HepG2 (cell line): ENCODE data around the gene TM9SF4. TPM values are rescaled to one million over a fixed set of nuclear protein-coding genes. Genes with fewer than 3 reads are reported as not detected.

ENCODE experiments used
- AHDC1 ChIP-seq: sonication (generic); formaldehyde crosslinking; IDR thresholded peaks from 2 replicates; pipeline ENCODE4 v1.5.1; 2020; ENCODE audit warnings: mild to moderate bottlenecking, missing genetic modification reagents, borderline replicate concordance
- AHR ChIP-seq: IDR thresholded peaks from 2 replicates; pipeline ENCODE4 v1.6.1; 2018; ENCODE audit warnings: missing genetic modification reagents, missing compliant biosample characterization
- CAMTA2 ChIP-seq: sonication (generic); formaldehyde crosslinking; IDR thresholded peaks from 2 replicates; pipeline ENCODE4 v1.4.0; 2020; ENCODE audit warnings: mild to moderate bottlenecking, missing genetic modification reagents, borderline replicate concordance
- CSRNP2 ChIP-seq: sonication (generic); formaldehyde crosslinking; conservative IDR thresholded peaks from 2 replicates; pipeline ENCODE4 v1.8.0; 2022; ENCODE audit warnings: low read depth, missing genetic modification reagents
- FOXO1 ChIP-seq: sonication (generic); formaldehyde crosslinking; IDR thresholded peaks from 2 replicates; pipeline ENCODE4 v1.4.0; 2020; ENCODE audit warnings: missing genetic modification reagents
- HIC2 ChIP-seq: sonication (generic); formaldehyde crosslinking; IDR thresholded peaks from 2 replicates; pipeline ENCODE4 v1.9.0; 2022; ENCODE audit warnings: low read depth, missing genetic modification reagents
- NKX3-1 ChIP-seq: sonication (generic); formaldehyde crosslinking; IDR thresholded peaks from 2 replicates; pipeline ENCODE4 v1.5.0; 2020; ENCODE audit warnings: missing genetic modification reagents
- NRL ChIP-seq: sonication (generic); formaldehyde crosslinking; IDR thresholded peaks from 2 replicates; pipeline ENCODE4 v1.5.0; 2020; ENCODE audit warnings: missing genetic modification reagents, mild to moderate bottlenecking, moderate library complexity, borderline replicate concordance
- PPARG ChIP-seq: conservative IDR thresholded peaks from 2 replicates; pipeline ENCODE4 v1.6.1; 2016; ENCODE audit warnings: missing biosample characterization, missing genetic modification reagents
- RAD21 ChIP-seq: fragments of 450-650 bp; formaldehyde crosslinking; IDR thresholded peaks from 2 replicates; pipeline ENCODE4 v1.5.0; 2020; ENCODE audit warnings: mild to moderate bottlenecking
- SP2 ChIP-seq: sonication (generic); formaldehyde crosslinking; IDR thresholded peaks from 2 replicates; pipeline ENCODE4 v1.5.1; 2020; ENCODE audit warnings: mild to moderate bottlenecking, missing genetic modification reagents
- ZNF33A ChIP-seq: sonication (generic); formaldehyde crosslinking; IDR thresholded peaks from 2 replicates; pipeline ENCODE4 v1.5.1; 2020; ENCODE audit warnings: missing genetic modification reagents, mild to moderate bottlenecking, moderate library complexity, borderline replicate concordance
- ZNF33B ChIP-seq: sonication (generic); formaldehyde crosslinking; IDR thresholded peaks from 2 replicates; pipeline ENCODE4 v1.5.1; 2020; ENCODE audit warnings: mild to moderate bottlenecking, missing genetic modification reagents
- ZNF430 ChIP-seq: sonication (generic); formaldehyde crosslinking; IDR thresholded peaks from 2 replicates; pipeline ENCODE4 v1.9.0; 2021; ENCODE audit warnings: mild to moderate bottlenecking, missing genetic modification reagents
- ZNF550 ChIP-seq: sonication (generic); formaldehyde crosslinking; IDR thresholded peaks from 2 replicates; pipeline ENCODE4 v1.4.0; 2020; ENCODE audit warnings: mild to moderate bottlenecking, missing genetic modification reagents, borderline replicate concordance
- ZNF598 ChIP-seq: sonication (generic); formaldehyde crosslinking; IDR thresholded peaks from 2 replicates; pipeline ENCODE4 v1.5.1; 2020; ENCODE audit warnings: mild to moderate bottlenecking, missing genetic modification reagents, borderline replicate concordance
- polyA plus RNA-seq, 8 experiments: library from polyadenylated mRNA; depleted of rRNA in 3 of 8; stranded (reverse) in 7 of 8; unstranded in 1 of 8; fragments of >200 nt; fragmentation: Illumina TruSeq in 4 of 8; extraction: Trizol in 4 of 8; gene quantifications; 2 replicates each; pipeline versions ENCODE4 v1.2.1 to v1.2.3, GENCODE V29; 2011 to 2016; ENCODE audit warnings: low read depth in 4 of 8, missing spikeins in 1 of 8, mixed read lengths in 1 of 8; ENCODE audit not compliant: insufficient read depth in 1 of 8
- total RNA-seq, 5 experiments: library from RNA; depleted of rRNA; stranded (reverse); fragments of >200 nt; fragmentation: Illumina TruSeq; extraction: Trizol; gene quantifications; 2 replicates each; pipeline ENCODE4 v1.2.3, GENCODE V29; 2016; ENCODE audit warnings: low read depth in 1 of 5
- TF ChIP-seq, protein P1 (sequence below): sonication (generic); formaldehyde crosslinking; IDR thresholded peaks from 2 replicates; pipeline ENCODE4 v1.5.0; 2020; ENCODE audit warnings: mild to moderate bottlenecking, missing genetic modification reagents

TM9SF4 gene
- total and polyA plus RNA-seq, 2 of the 13 experiments (the other 11 are each of a cell fraction or from before 2014, with no cell fraction given): 53.5 to 171 TPM

DNA sequence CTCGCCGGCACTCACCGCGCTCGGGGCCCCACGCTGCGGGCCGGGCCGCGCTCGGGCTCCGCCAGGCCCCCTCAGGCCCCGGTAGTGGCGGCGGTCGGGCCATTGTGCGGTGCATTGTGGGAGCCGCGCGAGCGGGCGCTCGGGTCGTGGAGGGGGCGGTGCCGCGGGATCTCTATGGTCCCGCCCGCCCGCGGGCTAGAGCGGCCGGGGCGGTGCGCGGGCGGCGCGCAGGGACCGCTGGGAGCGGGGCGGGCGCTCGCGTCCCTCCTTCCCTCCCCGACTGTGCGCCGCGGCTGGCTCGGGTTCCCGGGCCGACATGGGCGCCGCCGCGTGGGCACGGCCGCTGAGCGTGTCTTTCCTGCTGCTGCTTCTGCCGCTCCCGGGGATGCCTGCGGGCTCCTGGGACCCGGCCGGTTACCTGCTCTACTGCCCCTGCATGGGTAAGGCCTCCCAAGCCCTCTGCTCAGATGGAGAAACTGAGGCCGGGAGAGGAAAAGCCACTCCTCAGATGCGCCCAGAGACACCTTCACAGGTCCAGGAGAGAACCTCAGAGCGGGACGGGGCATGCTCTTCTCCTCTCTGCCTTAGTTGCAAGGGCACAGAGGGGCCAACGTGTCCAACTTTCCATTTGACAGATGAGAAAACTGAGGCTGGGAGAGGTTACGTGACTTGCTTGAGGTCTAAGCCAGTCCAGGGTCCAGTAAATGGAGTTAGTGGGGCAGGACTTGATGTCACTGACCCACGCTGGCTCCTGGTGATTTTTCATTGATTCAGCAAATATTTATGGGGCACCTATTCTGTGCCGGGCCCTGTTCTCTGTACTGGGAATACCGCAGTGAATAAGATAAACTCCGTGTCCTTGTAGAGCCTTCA, 98.3 kb downstream of the TM9SF4 start, which contains the start of the genes PLAGL2 and POFUT1 (continued):
- TF ChIP-seq AHDC1 (CRISPR knock-in tag) (no peak), ZNF550 (CRISPR knock-in tag) (0 out of 2 replicates have a peak, but pooled peaks have one; percentile 91), FOXO1 (CRISPR knock-in tag) (no peak; the same call in 1 of the 2 replicates), HIC2 (CRISPR knock-in tag) (no peak; the same call in 1 of the 2 replicates), NRL (CRISPR knock-in tag) (peak; percentile 93), CSRNP2 (no peak), NKX3-1 (CRISPR knock-in tag) (peak; percentile 51), PPARG (peak; percentile 17; the same call in 1 of the 2 replicates), ZNF430 (CRISPR knock-in tag) (peak; percentile 40), CAMTA2 (peak; percentile 21; the same call in 1 of the 2 replicates), SP2 (CRISPR knock-in tag) (no peak), RAD21 (CRISPR knock-in tag) (peak; percentile 93), ZNF33A (CRISPR knock-in tag) (no peak), AHR (CRISPR knock-in tag) (peak; percentile 92), ZNF598 (CRISPR knock-in tag) (no peak), ZNF33B (CRISPR knock-in tag) (peak; percentile 90)
- TF ChIP-seq, protein P1, sequence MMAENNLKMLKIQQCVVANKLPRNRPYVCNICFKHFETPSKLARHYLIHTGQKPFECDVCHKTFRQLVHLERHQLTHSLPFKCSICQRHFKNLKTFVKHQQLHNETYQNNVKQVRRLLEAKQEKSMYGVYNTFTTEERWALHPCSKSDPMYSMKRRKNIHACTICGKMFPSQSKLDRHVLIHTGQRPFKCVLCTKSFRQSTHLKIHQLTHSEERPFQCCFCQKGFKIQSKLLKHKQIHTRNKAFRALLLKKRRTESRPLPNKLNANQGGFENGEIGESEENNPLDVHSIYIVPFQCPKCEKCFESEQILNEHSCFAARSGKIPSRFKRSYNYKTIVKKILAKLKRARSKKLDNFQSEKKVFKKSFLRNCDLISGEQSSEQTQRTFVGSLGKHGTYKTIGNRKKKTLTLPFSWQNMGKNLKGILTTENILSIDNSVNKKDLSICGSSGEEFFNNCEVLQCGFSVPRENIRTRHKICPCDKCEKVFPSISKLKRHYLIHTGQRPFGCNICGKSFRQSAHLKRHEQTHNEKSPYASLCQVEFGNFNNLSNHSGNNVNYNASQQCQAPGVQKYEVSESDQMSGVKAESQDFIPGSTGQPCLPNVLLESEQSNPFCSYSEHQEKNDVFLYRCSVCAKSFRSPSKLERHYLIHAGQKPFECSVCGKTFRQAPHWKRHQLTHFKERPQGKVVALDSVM (CRISPR knock-in tag): peak; percentile 88
